ENCODE data around the gene RAD51D. TPM values are rescaled to one million over a fixed set of nuclear protein-coding genes. Genes with fewer than 3 reads are reported as not detected.
"Not testable (repeated sequence)": the region's sequence is repeated elsewhere in the genome, so short reads cannot be mapped to it uniquely, and the experiment has no call there.

RAD51D gene
- total RNA-seq, 4 donors from 2014 or later, result 2.8 to 5.9 (median 3.8) TPM

GRCh38 chr17:35050170-35050569 lies 69.5 kb downstream of the RAD51D start:
- WGBS, 2 donors, result 91 to 98% methylated on average over 2 of the region's 2 CpGs
- DNase-seq (ENCODE audit: low spot score in 2 of 2), result no peak
- no peak overlapping the region for H3K4me3 ChIP-seq (ENCODE audit: low read depth, poor library complexity, severe bottlenecking)
- intact Hi-C loops (cut with DNase I; ENCODE audit: low total_unique reads), result no loop called here
- TF ChIP-seq POLR2A (IDR thresholded peaks at IDR 0.05) (no peak), CTCF (IDR thresholded peaks at IDR 0.05) (no peak)

- WGBS, 2 donors, result 78 to 88% methylated on average over 3 of the region's 3 CpGs
- intact Hi-C loops (cut with DNase I; ENCODE audit: low total_unique reads), result no loop called here
- TF ChIP-seq POLR2A (IDR thresholded peaks at IDR 0.05), result no peak
- no peak for TF ChIP-seq CTCF (IDR thresholded peaks at IDR 0.05)
- no peak for DNase-seq (ENCODE audit: low spot score in 2 of 2)
- no peak overlapping the region for H3K4me3 ChIP-seq (ENCODE audit: low read depth, poor library complexity, severe bottlenecking)
Observed at GRCh38 chr17:35048685-35049379, 70.8 kb downstream of the RAD51D start.

- no peak for DNase-seq (ENCODE audit: low spot score in 2 of 2)
- TF ChIP-seq CTCF (IDR thresholded peaks at IDR 0.05) (no peak), POLR2A (IDR thresholded peaks at IDR 0.05) (no peak)
- 59 to 64% methylated on average over 5 of the region's 5 CpGs for WGBS, 2 donors
- H3K4me3 ChIP-seq (ENCODE audit: low read depth, poor library complexity, severe bottlenecking), result no peak overlapping the region
- intact Hi-C loops (cut with DNase I; ENCODE audit: low total_unique reads), result no loop called here
Observed at GRCh38 chr17:35046740-35047283, 72.8 kb downstream of the RAD51D start.

- intact Hi-C loops (cut with DNase I; ENCODE audit: low total_unique reads), result no loop called here
- no peak for TF ChIP-seq POLR2A (IDR thresholded peaks at IDR 0.05)
- TF ChIP-seq CTCF (IDR thresholded peaks at IDR 0.05), result no peak
- H3K4me3 ChIP-seq (ENCODE audit: low read depth, poor library complexity, severe bottlenecking), result no peak overlapping the region
- WGBS, 2 donors, result 68 to 84% methylated on average over 4 of the region's 4 CpGs
- no peak for DNase-seq (ENCODE audit: low spot score in 2 of 2)
Observed at GRCh38 chr17:35046245-35046644, 73.4 kb downstream of the RAD51D start.

GRCh38 chr17:35045458-35045979 lies 74.1 kb downstream of the RAD51D start:
- DNase-seq (ENCODE audit: low spot score in 2 of 2); H3K4me3 ChIP-seq (ENCODE audit: low read depth, poor library complexity, severe bottlenecking); intact Hi-C loops (cut with DNase I; ENCODE audit: low total_unique reads): not testable (repeated sequence)
- WGBS, 2 donors, result 92 to 94% methylated on average over 13 of the region's 13 CpGs

GRCh38 chr17:35044181-35044580 lies 75.5 kb downstream of the RAD51D start:
- TF ChIP-seq CTCF (IDR thresholded peaks at IDR 0.05) (no peak), POLR2A (IDR thresholded peaks at IDR 0.05) (no peak)
- 77 to 87% methylated on average over 8 of the region's 8 CpGs for WGBS, 2 donors
- no peak overlapping the region for H3K4me3 ChIP-seq (ENCODE audit: low read depth, poor library complexity, severe bottlenecking)
- DNase-seq (ENCODE audit: low spot score in 2 of 2), result no peak
- intact Hi-C loops (cut with DNase I; ENCODE audit: low total_unique reads), result no loop called here

Other genes with a start within 250 kb of the RAD51D start
- gene CCT6B, start 158.4 kb downstream of the RAD51D start, total RNA-seq, result 1 to 10 TPM; 1.3 to 3.4 (median 1.8) TPM
- gene ZNF830, start 158.3 kb downstream of the RAD51D start, total RNA-seq, result 10 to 100 TPM; 11.7 to 15.6 (median 13.3) TPM
- gene LIG3, start 139.3 kb downstream of the RAD51D start, total RNA-seq, result 10 to 100 TPM; 13.7 to 67.6 (median 29.9) TPM
- gene RFFL, start 56.2 kb downstream of the RAD51D start, total RNA-seq, result 10 to 100 TPM; 16.5 to 31.9 (median 21.4) TPM
- not detected for gene FNDC8, start 1.8 kb upstream of the RAD51D start, total RNA-seq
- 10 to 100 TPM; 12.7 to 23.0 (median 13.2) TPM for gene NLE1, start 22.4 kb upstream of the RAD51D start, total RNA-seq
- gene UNC45B, start 28.0 kb upstream of the RAD51D start, total RNA-seq, result under 1 TPM in 1 of 4 donors, not detected in 3; 0.06 TPM
- gene SLC35G3, start 74.5 kb upstream of the RAD51D start, total RNA-seq, result not detected
- 10 to 100 TPM in 2 of 4 donors, 1 to 10 TPM in 2; 6.0 to 14.1 (median 11.2) TPM for gene SLFN5, start 123.2 kb upstream of the RAD51D start, total RNA-seq